Retinal pigment epithelial cell (primary cell): ENCODE measurements around the gene NBAS.
A peak's percentile ranks its signal among the peaks of the same experiment; 100 is the strongest.

Source experiments
- DNase-seq: peaks from one replicate; pipeline ENCODE4 v3.0.0-alpha.2; 2010; ENCODE audit warnings: low read depth
- H3K4me3 ChIP-seq: 2 replicates; pipeline ENCODE4 v1.5.1; 2011; ENCODE audit warnings: mild to moderate bottlenecking, low read length, control low read depth, moderate library complexity
- CTCF ChIP-seq: conservative IDR thresholded peaks from 2 replicates; pipeline ENCODE4 v1.5.1; 2011; ENCODE audit warnings: low read depth, low read length, control low read depth, inconsistent platforms

Gene NBAS

GRCh38 chr2:15182275-15182674, 378.9 kb downstream of the NBAS start:
- no peak overlapping the region for H3K4me3 ChIP-seq
- TF ChIP-seq CTCF = no peak
- DNase-seq = peak; percentile 33

- TF ChIP-seq CTCF = no peak
- DNase-seq = no peak
Observed at GRCh38 chr2:15181092-15181745, 379.9 kb downstream of the NBAS start.

GRCh38 chr2:15180379-15180778, 380.8 kb downstream of the NBAS start:
- no peak for TF ChIP-seq CTCF
- DNase-seq = no peak
- no peak overlapping the region for H3K4me3 ChIP-seq

More at GRCh38 chr2:15181092-15181745, 379.9 kb downstream of the NBAS start:
- H3K4me3 ChIP-seq = no peak overlapping the region

GRCh38 chr2:15178946-15179345, 382.2 kb downstream of the NBAS start:
- no peak overlapping the region for H3K4me3 ChIP-seq
- no peak for TF ChIP-seq CTCF
- DNase-seq = no peak

GRCh38 chr2:15177103-15177502, 384.0 kb downstream of the NBAS start:
- TF ChIP-seq CTCF = no peak
- H3K4me3 ChIP-seq = no peak overlapping the region
- no peak for DNase-seq

GRCh38 chr2:15176604-15177003, 384.5 kb downstream of the NBAS start:
- DNase-seq = no peak
- no peak overlapping the region for H3K4me3 ChIP-seq
- no peak for TF ChIP-seq CTCF

GRCh38 chr2:15174567-15174966, 386.6 kb downstream of the NBAS start:
- no peak for TF ChIP-seq CTCF
- no peak overlapping the region for H3K4me3 ChIP-seq
- DNase-seq = no peak
